Smooth muscle cell (in vitro differentiated cells): ENCODE data around the gene PHETA1. TPM values are rescaled to one million over a fixed set of nuclear protein-coding genes. Genes with fewer than 3 reads are reported as not detected.

Source experiments
- DNase-seq: peaks from one replicate; lab custom pipeline; 2025; ENCODE audit not compliant: unreplicated experiment; lab: John Stamatoyannopoulos, UW
- H2AFZ ChIP-seq: fragments of 200-600 bp; sonication (generic); 2 replicates; pipeline ENCODE4 v1.6.0; 2016; ENCODE audit warnings: antibody characterized with exemption, low read depth, mild to moderate bottlenecking
- H3F3A ChIP-seq: fragments of 200-600 bp; sonication (generic); 2 replicates; pipeline ENCODE4 v1.6.0; 2017; ENCODE audit warnings: antibody characterized with exemption, low read depth
- H3K27ac ChIP-seq: fragments of 200-600 bp; sonication (generic); 2 replicates; pipeline ENCODE4 v1.5.1; 2016; ENCODE audit warnings: low read depth, mild to moderate bottlenecking
- H3K27me3 ChIP-seq: fragments of 200-600 bp; sonication (generic); 2 replicates; pipeline ENCODE4 v1.6.1; 2016; ENCODE audit warnings: low read depth, mild to moderate bottlenecking
- H3K36me3 ChIP-seq: fragments of 200-600 bp; sonication (generic); 2 replicates; pipeline ENCODE4 v1.5.1; 2016; ENCODE audit warnings: low read depth
- H3K4me1 ChIP-seq: fragments of 200-600 bp; sonication (generic); 2 replicates; pipeline ENCODE4 v1.5.1; 2016; ENCODE audit warnings: low read depth
- H3K4me2 ChIP-seq: fragments of 200-600 bp; sonication (generic); 2 replicates; pipeline ENCODE4 v1.6.0; 2016; ENCODE audit warnings: mild to moderate bottlenecking
- H3K4me3 ChIP-seq: fragments of 200-600 bp; sonication (generic); 2 replicates; pipeline ENCODE4 v1.5.1; 2016; ENCODE audit warnings: mild to moderate bottlenecking
- H3K79me2 ChIP-seq: fragments of 200-600 bp; sonication (generic); 2 replicates; pipeline ENCODE4 v1.6.0; 2016; ENCODE audit warnings: low read depth, mild to moderate bottlenecking
- H3K9ac ChIP-seq: fragments of 200-600 bp; sonication (generic); 2 replicates; pipeline ENCODE4 v1.6.0; 2016; ENCODE audit warnings: low read depth
- H3K9me3 ChIP-seq: fragments of 200-600 bp; sonication (generic); replicated peaks from 2 replicates; pipeline ENCODE4 v1.5.1; 2016; ENCODE audit warnings: low read depth
- H4K20me1 ChIP-seq: fragments of 200-600 bp; sonication (generic); 2 replicates; pipeline ENCODE4 v1.6.0; 2016; ENCODE audit warnings: low read depth
- WGBS: methylation state at CpG from one replicate; pipeline ENCODE4 v1.1.7; 2016; ENCODE audit warnings: low lambda C conversion rate; 5-methylcytosine and 5-hydroxymethylcytosine counted together
- polyA plus RNA-seq: library from polyadenylated mRNA; unstranded; fragments of >200 nt; fragmentation: Nextera tagmentation; extraction: Ambion mirVana; gene quantifications from 2 replicates; pipeline ENCODE4 v1.2.1, GENCODE V29; 2016
- total RNA-seq: library from RNA; depleted of rRNA; stranded (reverse); fragments of >200 nt; gene quantifications from 2 replicates; pipeline ENCODE4 v1.2.3, GENCODE V29; 2014
- TF ChIP-seq, protein P1 (sequence below): fragments of 200-600 bp; sonication (generic); IDR thresholded peaks from 2 replicates; pipeline ENCODE4 v1.5.1; 2017; ENCODE audit warnings: borderline replicate concordance, mild to moderate bottlenecking, antibody characterized with exemption; ENCODE audit not compliant: insufficient read depth, poor library complexity, severe bottlenecking

Gene PHETA1
- total and polyA plus RNA-seq, 2 experiments from 2014 or later, result 2.9 to 9.3 TPM

DNA sequence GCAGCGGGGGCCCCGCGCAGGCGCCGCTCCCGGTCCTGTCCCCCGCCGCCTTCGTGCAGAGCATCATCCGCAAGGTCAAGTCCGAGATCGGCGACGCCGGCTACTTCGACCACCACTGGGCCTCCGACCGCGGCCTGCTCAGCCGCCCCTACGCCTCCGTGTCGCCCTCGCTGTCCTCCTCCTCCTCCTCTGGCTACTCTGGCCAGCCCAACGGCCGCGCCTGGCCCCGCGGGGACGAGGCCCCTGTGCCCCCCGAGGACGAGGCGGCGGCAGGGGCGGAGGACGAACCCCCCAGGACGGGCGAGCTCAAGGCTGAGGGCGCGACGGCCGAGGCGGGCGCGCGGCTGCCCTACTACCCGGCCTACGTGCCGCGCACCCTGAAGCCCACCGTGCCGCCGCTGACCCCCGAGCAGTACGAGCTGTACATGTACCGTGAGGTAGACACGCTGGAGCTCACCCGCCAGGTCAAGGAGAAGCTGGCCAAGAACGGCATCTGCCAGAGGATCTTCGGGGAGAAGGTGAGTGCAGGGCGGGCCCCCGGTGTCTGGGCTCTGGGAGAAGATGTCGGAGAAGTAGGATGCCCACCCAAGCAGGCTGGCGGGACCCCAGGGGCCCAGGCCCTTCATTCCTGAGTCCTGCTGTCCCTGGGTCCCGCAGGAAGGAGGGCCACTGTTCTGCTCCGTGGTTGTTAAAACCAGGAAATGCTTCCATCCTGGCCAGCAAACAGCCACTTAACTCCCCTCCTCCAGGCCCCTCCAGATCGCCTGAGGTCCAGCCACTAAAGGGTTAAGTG, 48.4 kb downstream of the PHETA1 start:
- 97% methylated on average over 41 of the region's 67 CpGs for WGBS
- Histone ChIP-seq H2AFZ (no peak overlapping the region), H3K9me3 (no peaks in the 10 kb centered on the region)

DNA sequence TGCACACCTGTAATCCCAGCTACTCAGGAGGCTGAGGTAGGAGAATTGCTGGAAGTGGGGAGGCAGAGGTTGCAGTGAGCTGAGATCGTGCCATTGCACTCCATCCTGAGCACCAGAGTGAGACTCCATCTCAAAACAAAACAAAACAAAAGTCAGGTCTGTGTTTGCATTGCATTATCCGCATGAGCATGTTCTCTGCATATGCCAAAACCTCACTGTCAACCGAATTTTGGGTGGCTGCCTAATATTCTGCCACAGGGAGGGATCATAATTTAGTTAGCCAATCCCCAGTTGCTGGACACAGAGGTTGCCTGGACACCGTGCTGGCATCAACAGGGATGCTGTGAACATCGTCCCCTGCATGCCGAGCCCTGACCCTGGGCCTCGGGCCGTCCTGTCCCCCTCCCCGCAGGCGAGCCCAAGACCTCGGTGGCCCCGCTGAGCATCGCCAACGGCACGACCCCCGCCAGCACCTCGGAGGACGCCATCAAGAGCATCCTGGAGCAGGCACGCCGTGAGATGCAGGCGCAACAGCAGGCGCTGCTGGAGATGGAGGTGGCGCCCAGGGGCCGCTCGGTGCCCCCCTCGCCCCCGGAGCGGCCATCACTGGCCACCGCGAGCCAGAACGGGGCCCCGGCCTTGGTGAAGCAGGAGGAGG, 49.2 kb downstream of the PHETA1 start:
- no peak for DNase-seq
- no peaks in the 10 kb centered on the region for H3K4me1 ChIP-seq
- H3K79me2 ChIP-seq, result no peaks in the 10 kb centered on the region

More for the DNA sequence above, 48.4 kb downstream of the PHETA1 start:
- DNase-seq, result no peak
- no peak overlapping the region for H3K4me2 ChIP-seq
- no peaks in the 10 kb centered on the region for H3K79me2 ChIP-seq
- no peaks in the 10 kb centered on the region for H3K36me3 ChIP-seq
- no peaks in the 10 kb centered on the region for H3K4me1 ChIP-seq
- no peak overlapping the region for H3K4me3 ChIP-seq
- no peaks in the 10 kb centered on the region for H3K27me3 ChIP-seq
- H3K9ac ChIP-seq, result no peak overlapping the region
- no peaks in the 10 kb centered on the region for H3F3A ChIP-seq
- TF ChIP-seq, protein P1, sequence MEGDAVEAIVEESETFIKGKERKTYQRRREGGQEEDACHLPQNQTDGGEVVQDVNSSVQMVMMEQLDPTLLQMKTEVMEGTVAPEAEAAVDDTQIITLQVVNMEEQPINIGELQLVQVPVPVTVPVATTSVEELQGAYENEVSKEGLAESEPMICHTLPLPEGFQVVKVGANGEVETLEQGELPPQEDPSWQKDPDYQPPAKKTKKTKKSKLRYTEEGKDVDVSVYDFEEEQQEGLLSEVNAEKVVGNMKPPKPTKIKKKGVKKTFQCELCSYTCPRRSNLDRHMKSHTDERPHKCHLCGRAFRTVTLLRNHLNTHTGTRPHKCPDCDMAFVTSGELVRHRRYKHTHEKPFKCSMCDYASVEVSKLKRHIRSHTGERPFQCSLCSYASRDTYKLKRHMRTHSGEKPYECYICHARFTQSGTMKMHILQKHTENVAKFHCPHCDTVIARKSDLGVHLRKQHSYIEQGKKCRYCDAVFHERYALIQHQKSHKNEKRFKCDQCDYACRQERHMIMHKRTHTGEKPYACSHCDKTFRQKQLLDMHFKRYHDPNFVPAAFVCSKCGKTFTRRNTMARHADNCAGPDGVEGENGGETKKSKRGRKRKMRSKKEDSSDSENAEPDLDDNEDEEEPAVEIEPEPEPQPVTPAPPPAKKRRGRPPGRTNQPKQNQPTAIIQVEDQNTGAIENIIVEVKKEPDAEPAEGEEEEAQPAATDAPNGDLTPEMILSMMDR, result no peak
- no peaks in the 10 kb centered on the region for H4K20me1 ChIP-seq
- no peak overlapping the region for H3K27ac ChIP-seq

DNA sequence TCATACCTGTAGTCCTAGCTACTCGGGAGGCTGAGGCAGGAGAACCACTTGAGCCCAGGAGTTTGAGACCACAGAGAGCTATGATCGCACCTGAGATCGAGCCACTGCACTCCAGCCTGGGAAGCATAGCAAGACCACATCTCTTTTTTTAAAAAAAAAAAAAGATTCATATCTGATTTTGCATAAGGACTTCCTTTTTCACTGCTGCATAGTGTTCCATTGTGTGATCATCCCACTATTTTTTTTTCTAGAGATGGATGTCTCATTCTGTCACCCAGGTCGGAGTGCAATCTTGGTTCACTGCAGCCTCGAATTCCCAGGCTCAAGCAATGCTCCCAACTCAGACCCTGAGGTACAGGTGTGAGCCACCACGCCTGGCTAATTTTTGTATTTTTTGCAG, 50.4 kb downstream of the PHETA1 start:
- no peak overlapping the region for H2AFZ ChIP-seq
- WGBS, result 93% methylated on average over 6 of the region's 6 CpGs
- H3K4me2 ChIP-seq, result no peak overlapping the region

More for the DNA sequence above, 49.2 kb downstream of the PHETA1 start:
- H3K9ac ChIP-seq, result no peak overlapping the region
- no peak overlapping the region for H2AFZ ChIP-seq
- H3K4me3 ChIP-seq, result no peak overlapping the region
- no peaks in the 10 kb centered on the region for H3K9me3 ChIP-seq
- no peaks in the 10 kb centered on the region for H4K20me1 ChIP-seq
- no peak overlapping the region for H3K27ac ChIP-seq
- H3K27me3 ChIP-seq, result no peaks in the 10 kb centered on the region
- no peaks in the 10 kb centered on the region for H3K36me3 ChIP-seq
- TF ChIP-seq, protein P1, result no peak
- 95% methylated on average over 32 of the region's 32 CpGs for WGBS
- H3F3A ChIP-seq, result no peaks in the 10 kb centered on the region
- H3K4me2 ChIP-seq, result no peak overlapping the region

More for the DNA sequence above, 50.4 kb downstream of the PHETA1 start:
- H3F3A ChIP-seq, result no peaks in the 10 kb centered on the region
- no peak overlapping the region for H3K27ac ChIP-seq
- TF ChIP-seq, protein P1, result no peak
- H3K4me1 ChIP-seq, result no peaks in the 10 kb centered on the region
- H3K9me3 ChIP-seq, result no peaks in the 10 kb centered on the region
- no peak overlapping the region for H3K4me3 ChIP-seq
- H3K79me2 ChIP-seq, result no peaks in the 10 kb centered on the region
- no peak for DNase-seq
- no peaks in the 10 kb centered on the region for H3K36me3 ChIP-seq
- H3K9ac ChIP-seq, result no peak overlapping the region
- no peaks in the 10 kb centered on the region for H3K27me3 ChIP-seq
- no peaks in the 10 kb centered on the region for H4K20me1 ChIP-seq
